Neural cell (in vitro differentiated cells): ENCODE data around the gene ARHGAP6. TPM values are rescaled to one million over a fixed set of nuclear protein-coding genes. Genes with fewer than 3 reads are reported as not detected.

Experiments used
- H2AFZ ChIP-seq: fragments of 200-600, 300-800 bp; sonication (generic), shearing (Covaris generic); 2 replicates; pipeline ENCODE4 v1.6.0; 2014; ENCODE audit warnings: low read depth, mild to moderate bottlenecking, antibody characterized with exemption, low read length, moderate library complexity
- H3F3A ChIP-seq: fragments of 200-600 bp; shearing (Covaris generic); 2 replicates; pipeline ENCODE4 v1.6.1; 2016; ENCODE audit warnings: mild to moderate bottlenecking, moderate library complexity, mixed read lengths, antibody characterized with exemption, low read length; ENCODE audit not compliant: insufficient read depth, poor library complexity, severe bottlenecking
- H3K27ac ChIP-seq: fragments of 200-600, 300-800 bp; sonication (generic), shearing (Covaris generic); 2 replicates; pipeline ENCODE4 v1.5.1; 2014; ENCODE audit warnings: mild to moderate bottlenecking, low read length, moderate library complexity
- H3K27me3 ChIP-seq: fragments of 300-800, 200-600 bp; sonication (generic), shearing (Covaris generic); 2 replicates; pipeline ENCODE4 v1.6.0; 2014; ENCODE audit warnings: mild to moderate bottlenecking, low read depth, low read length, moderate library complexity; ENCODE audit not compliant: insufficient read depth
- H3K36me3 ChIP-seq: fragments of 300-800, 200-600 bp; sonication (generic), shearing (Covaris generic); 2 replicates; pipeline ENCODE4 v1.5.1; 2014; ENCODE audit warnings: mild to moderate bottlenecking, antibody characterized with exemption, low read length, moderate library complexity; ENCODE audit not compliant: insufficient read depth
- H3K4me2 ChIP-seq: fragments of 300-800, 200-600 bp; sonication (generic), shearing (Covaris generic); 2 replicates; pipeline ENCODE4 v1.6.0; 2014; ENCODE audit warnings: mild to moderate bottlenecking, low read length
- H3K4me3 ChIP-seq: fragments of 300-800, 200-600 bp; sonication (generic), shearing (Covaris generic); 2 replicates; pipeline ENCODE4 v1.5.1; 2014; ENCODE audit warnings: mild to moderate bottlenecking, low read length, moderate library complexity
- H3K79me2 ChIP-seq: fragments of 200-600 bp; shearing (Covaris generic); replicated peaks from 2 replicates; pipeline ENCODE4 v1.6.0; 2014; ENCODE audit warnings: mild to moderate bottlenecking, low read length, moderate library complexity; ENCODE audit not compliant: insufficient read depth
- H3K9ac ChIP-seq: fragments of 300-800, 200-600 bp; sonication (generic), shearing (Covaris generic); 2 replicates; pipeline ENCODE4 v1.6.1; 2016; ENCODE audit warnings: mild to moderate bottlenecking, low read length, mixed read lengths
- H3K9me2 ChIP-seq: fragments of 200-600 bp; shearing (Covaris generic); 2 replicates; pipeline ENCODE4 v1.6.1; 2016; ENCODE audit warnings: mild to moderate bottlenecking, low read length, mixed read lengths; ENCODE audit not compliant: insufficient read depth
- H3K9me3 ChIP-seq: fragments of 200-600, 300-800 bp; sonication (generic), shearing (Covaris generic); 2 replicates; pipeline ENCODE4 v1.6.1; 2016; ENCODE audit warnings: mild to moderate bottlenecking, mixed run types, low read length, moderate library complexity, mixed read lengths
- H4K20me1 ChIP-seq: fragments of 200-600 bp; shearing (Covaris generic); 2 replicates; pipeline ENCODE4 v1.6.1; 2016; ENCODE audit warnings: mild to moderate bottlenecking, mixed run types; ENCODE audit not compliant: insufficient read depth
- CTCF ChIP-seq: fragments of 450-650 bp; IDR thresholded peaks from 2 replicates; pipeline ENCODE4 v1.5.1; 2014; ENCODE audit warnings: antibody characterized with exemption, mild to moderate bottlenecking, moderate library complexity; ENCODE audit not compliant: poor library complexity, severe bottlenecking
- EP300 ChIP-seq: fragments of 450-650 bp; conservative IDR thresholded peaks from 2 replicates; pipeline ENCODE4 v1.6.1; 2014; ENCODE audit warnings: antibody characterized with exemption, mild to moderate bottlenecking, moderate library complexity; ENCODE audit not compliant: poor library complexity, severe bottlenecking
- RAD21 ChIP-seq: fragments of 450-650 bp; conservative IDR thresholded peaks from 2 replicates; pipeline ENCODE4 v1.6.1; 2014; ENCODE audit warnings: antibody characterized with exemption, mild to moderate bottlenecking, moderate library complexity
- REST ChIP-seq: IDR thresholded peaks from 2 replicates; pipeline ENCODE4 v1.6.1; 2012; ENCODE audit warnings: borderline replicate concordance
- SMC3 ChIP-seq: fragments of 450-650 bp; conservative IDR thresholded peaks from 2 replicates; pipeline ENCODE4 v1.6.1; 2014; ENCODE audit warnings: antibody characterized with exemption, mild to moderate bottlenecking, moderate library complexity; ENCODE audit not compliant: poor library complexity
- TAF1 ChIP-seq: IDR thresholded peaks from 2 replicates; pipeline ENCODE4 v1.6.1; 2012; ENCODE audit warnings: low read depth
- polyA plus RNA-seq: library from polyadenylated mRNA; depleted of rRNA; stranded (reverse); fragments of >200 nt; gene quantifications from 2 replicates; pipeline ENCODE4 v1.2.3, GENCODE V29; 2014

Gene ARHGAP6
- polyA plus RNA-seq, 1 donor from 2014 or later = 0.40 TPM

GRCh38 chrX:11143931-11144678 lies 521.6 kb downstream of the ARHGAP6 start:
- no peaks in the 10 kb centered on the region for H3K27me3 ChIP-seq

More at GRCh38 chrX:11143931-11144678, 521.6 kb downstream of the ARHGAP6 start:
- Histone ChIP-seq H3K9ac (no peak overlapping the region), H3K9me2 (no peaks in the 10 kb centered on the region), H4K20me1 (no peaks in the 10 kb centered on the region), H3K9me3 (no peaks in the 10 kb centered on the region), H3K4me3 (no peak overlapping the region), H2AFZ (no peak overlapping the region), H3F3A (no peaks in the 10 kb centered on the region), H3K27ac (no peak overlapping the region), H3K36me3 (no peaks in the 10 kb centered on the region), H3K4me2 (no peak overlapping the region), H3K79me2 (no peaks in the 10 kb centered on the region)
- TF ChIP-seq TAF1 (no peak), EP300 (no peak), SMC3 (peak; percentile 87), CTCF (peak; percentile 78), RAD21 (peak; percentile 85), REST (no peak)
